AG09309 (cell line): ENCODE results near the gene TSC22D1.

ENCODE experiments used
- DNase-seq: peaks from one replicate; pipeline ENCODE4 v3.0.0-alpha.2; 2010; ENCODE audit warnings: low read depth
- H3K4me3 ChIP-seq: 2 replicates; pipeline ENCODE4 v1.5.1; 2011; ENCODE audit warnings: mild to moderate bottlenecking, low read depth, low read length, moderate library complexity; ENCODE audit not compliant: control insufficient read depth
- TF ChIP-seq, protein P1 (sequence below): IDR thresholded peaks from 2 replicates; pipeline ENCODE4 v1.5.1; 2011; ENCODE audit warnings: mild to moderate bottlenecking, low read depth, low read length, inconsistent platforms; ENCODE audit not compliant: insufficient read depth, control insufficient read depth; ENCODE audit errors: missing control alignments

The TSC22D1 gene

DNA sequence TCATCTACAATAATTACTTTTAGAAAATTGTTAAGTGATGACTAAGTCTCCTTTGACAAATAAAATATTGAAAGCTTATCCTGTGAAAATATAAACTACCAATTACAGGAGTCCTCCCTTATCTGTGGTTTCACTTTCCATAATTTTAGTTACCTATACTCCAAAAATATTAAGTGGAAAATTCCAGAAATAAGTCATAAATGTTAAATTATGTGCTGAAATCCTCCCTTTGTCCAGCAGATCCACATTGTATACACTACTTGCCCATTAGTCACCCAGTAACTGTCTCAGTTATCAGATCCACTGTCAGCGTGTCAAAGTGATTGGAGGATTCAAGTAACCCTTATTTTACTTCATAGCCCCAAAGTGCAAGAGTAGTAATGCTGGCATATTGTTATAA, 104.4 kb downstream of the TSC22D1 start:
- H3K4me3 ChIP-seq = no peak overlapping the region
- TF ChIP-seq, protein P1, sequence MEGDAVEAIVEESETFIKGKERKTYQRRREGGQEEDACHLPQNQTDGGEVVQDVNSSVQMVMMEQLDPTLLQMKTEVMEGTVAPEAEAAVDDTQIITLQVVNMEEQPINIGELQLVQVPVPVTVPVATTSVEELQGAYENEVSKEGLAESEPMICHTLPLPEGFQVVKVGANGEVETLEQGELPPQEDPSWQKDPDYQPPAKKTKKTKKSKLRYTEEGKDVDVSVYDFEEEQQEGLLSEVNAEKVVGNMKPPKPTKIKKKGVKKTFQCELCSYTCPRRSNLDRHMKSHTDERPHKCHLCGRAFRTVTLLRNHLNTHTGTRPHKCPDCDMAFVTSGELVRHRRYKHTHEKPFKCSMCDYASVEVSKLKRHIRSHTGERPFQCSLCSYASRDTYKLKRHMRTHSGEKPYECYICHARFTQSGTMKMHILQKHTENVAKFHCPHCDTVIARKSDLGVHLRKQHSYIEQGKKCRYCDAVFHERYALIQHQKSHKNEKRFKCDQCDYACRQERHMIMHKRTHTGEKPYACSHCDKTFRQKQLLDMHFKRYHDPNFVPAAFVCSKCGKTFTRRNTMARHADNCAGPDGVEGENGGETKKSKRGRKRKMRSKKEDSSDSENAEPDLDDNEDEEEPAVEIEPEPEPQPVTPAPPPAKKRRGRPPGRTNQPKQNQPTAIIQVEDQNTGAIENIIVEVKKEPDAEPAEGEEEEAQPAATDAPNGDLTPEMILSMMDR = no peak
- peak; percentile 16 for DNase-seq

GRCh38 chr13:44470638-44471562, 105.2 kb downstream of the TSC22D1 start:
- no peak overlapping the region for H3K4me3 ChIP-seq
- DNase-seq = no peak
- TF ChIP-seq, protein P1 = peak; percentile 37

- no peak for DNase-seq
- TF ChIP-seq, protein P1 = no peak
- H3K4me3 ChIP-seq = no peak overlapping the region
Measured at GRCh38 chr13:44468874-44469273, 107.3 kb downstream of the TSC22D1 start.

- TF ChIP-seq, protein P1 = no peak
- no peak overlapping the region for H3K4me3 ChIP-seq
- no peak for DNase-seq
Measured at GRCh38 chr13:44465318-44465717, 110.8 kb downstream of the TSC22D1 start.

DNA sequence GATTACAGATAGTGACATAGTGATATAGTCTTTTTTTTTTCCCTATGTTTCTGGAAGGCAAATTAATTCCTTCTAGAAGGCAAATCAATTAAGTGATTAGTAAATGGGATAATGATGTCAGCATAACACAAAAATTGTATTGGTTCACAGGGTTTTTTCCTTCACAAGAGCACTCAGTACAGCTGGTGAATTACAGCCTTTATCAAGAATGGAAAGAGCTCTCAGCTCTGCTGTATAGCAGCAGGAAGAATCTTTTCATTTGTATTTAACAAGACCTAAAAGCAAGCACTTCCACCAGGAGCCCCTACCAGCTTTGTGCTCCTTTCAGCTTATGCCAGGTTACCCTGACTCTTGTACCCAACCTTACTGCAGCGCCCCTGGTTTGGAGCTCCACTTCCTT, 111.7 kb downstream of the TSC22D1 start:
- H3K4me3 ChIP-seq = no peak overlapping the region
- DNase-seq = no peak
- TF ChIP-seq, protein P1 = no peak

DNA sequence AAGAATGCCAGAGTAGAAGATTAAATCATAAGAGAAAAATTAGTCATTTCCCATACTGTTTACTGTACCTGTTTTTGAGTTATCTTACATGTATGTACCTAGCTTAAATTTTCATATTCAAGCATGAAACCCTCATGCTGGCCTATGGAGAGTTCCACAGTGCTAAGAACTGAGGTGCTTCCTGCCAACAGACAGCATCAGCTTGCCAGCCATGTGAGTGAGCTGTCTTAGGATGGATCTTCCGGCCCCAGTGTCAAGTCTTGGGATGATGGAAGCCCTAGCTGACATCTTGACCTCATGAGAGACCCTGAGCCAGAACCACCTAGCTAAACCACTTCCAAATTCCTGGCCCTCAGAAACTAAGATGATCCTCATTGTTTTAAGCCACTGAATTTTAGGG, 112.4 kb downstream of the TSC22D1 start:
- no peak overlapping the region for H3K4me3 ChIP-seq
- DNase-seq = no peak
- TF ChIP-seq, protein P1 = no peak
